Activated gamma-delta T cell treated with anti-CD3 and anti-CD28 coated beads, Interleukin-2, amount 50 U/mL, for 16 hours (primary cell): Measurements from ENCODE around the gene JAKMIP2.

Source experiments
- DNase-seq: peaks from one replicate; pipeline ENCODE4 v3.0.0-alpha.2; 2020; ENCODE audit warnings: low read depth

JAKMIP2 gene

GRCh38 chr5:147788023-147788422 is 5.5 kb upstream of the JAKMIP2 start:
- no peak for DNase-seq

GRCh38 chr5:147786142-147786541 is 3.6 kb upstream of the JAKMIP2 start:
- DNase-seq = no peak

- no peak for DNase-seq
Observed at GRCh38 chr5:147784146-147784987, 1.8 kb upstream of the JAKMIP2 start.

- DNase-seq = no peak
Observed at GRCh38 chr5:147780924-147781573, 1.5 kb downstream of the JAKMIP2 start.

- no peak for DNase-seq
Observed at GRCh38 chr5:147779694-147780093, 2.8 kb downstream of the JAKMIP2 start.

GRCh38 chr5:147776989-147777388 is 5.5 kb downstream of the JAKMIP2 start:
- no peak for DNase-seq

GRCh38 chr5:147773587-147773986 is 8.9 kb downstream of the JAKMIP2 start:
- DNase-seq = no peak

- DNase-seq = no peak
Observed at GRCh38 chr5:147773139-147773538, 9.4 kb downstream of the JAKMIP2 start.

GRCh38 chr5:147767048-147767447 is 15.5 kb downstream of the JAKMIP2 start:
- no peak for DNase-seq

GRCh38 chr5:147763791-147764525 is 18.6 kb downstream of the JAKMIP2 start:
- no peak for DNase-seq

GRCh38 chr5:147760086-147760875 is 22.2 kb downstream of the JAKMIP2 start:
- DNase-seq = no peak

GRCh38 chr5:147759441-147759840 is 23.1 kb downstream of the JAKMIP2 start:
- DNase-seq = no peak

- DNase-seq = no peak
Observed at GRCh38 chr5:147756566-147756965, 26.0 kb downstream of the JAKMIP2 start.

GRCh38 chr5:147754372-147755122 is 28.0 kb downstream of the JAKMIP2 start:
- no peak for DNase-seq

- no peak for DNase-seq
Observed at GRCh38 chr5:147753765-147754164, 28.8 kb downstream of the JAKMIP2 start.

GRCh38 chr5:147752666-147753290 is 29.8 kb downstream of the JAKMIP2 start:
- no peak for DNase-seq

- no peak for DNase-seq
Observed at GRCh38 chr5:147752033-147752432, 30.5 kb downstream of the JAKMIP2 start.

GRCh38 chr5:147751156-147751830 is 31.2 kb downstream of the JAKMIP2 start:
- DNase-seq = no peak

GRCh38 chr5:147750065-147750464 is 32.5 kb downstream of the JAKMIP2 start:
- no peak for DNase-seq

GRCh38 chr5:147748590-147748989 is 33.9 kb downstream of the JAKMIP2 start:
- DNase-seq = no peak
